GM12878 (cell line): Measurements from ENCODE around the gene POT1. TPM values are rescaled to one million over a fixed set of nuclear protein-coding genes. Genes with fewer than 3 reads are reported as not detected.

Experiments used
- ATAC-seq: fragments of 200-7000 bp; cut with Tn5 transposase; 3 replicates; pipeline ENCODE4 v1.9.1; 2020; ENCODE audit warnings: mild to moderate bottlenecking, moderate library complexity
- BruUV-seq: library from RNA; stranded (reverse); fragments of 400-500 nt; replicated peaks from 2 replicates; lab custom pipeline; 2021; lab: Mats Ljungman, UMichigan
- CTCF ChIA-PET: fragments of 300-600 bp; sonication (Branson Sonifier 250); formaldehyde crosslinking; extraction: SDS; loops from one replicate; lab custom pipeline; 2021; ENCODE audit warnings: inconsistent platforms; lab: Yijun Ruan, JAX
- POLR2A ChIA-PET: fragments of 350-600 bp; formaldehyde crosslinking; extraction: SDS; loops from one replicate; lab custom pipeline; 2021; ENCODE audit warnings: inconsistent platforms; lab: Charles Lee
- RAD21 ChIA-PET: fragments of 300-600 bp; sonication (Branson Sonifier 250); formaldehyde crosslinking; loops from one replicate; lab custom pipeline; 2023; ENCODE audit warnings: antibody characterized with exemption; ENCODE audit not compliant: unreplicated experiment; lab: Charles Lee
- SMC1A ChIA-PET: fragments of 300-600 bp; sonication (Branson Sonifier 250); formaldehyde crosslinking; loops from one replicate; lab custom pipeline; 2023; ENCODE audit not compliant: unreplicated experiment, uncharacterized antibody; lab: Charles Lee
- DNase-seq: peaks from one replicate; pipeline ENCODE4 v3.0.0-alpha.2; 2011; ENCODE audit warnings: low read depth, low spot score
- FAIRE-seq: peaks from 3 replicates; lab custom pipeline; 2011; peaks lifted over from hg19 to GRCh38; lab: Jason Lieb, UNC
- H2AFZ ChIP-seq: 2 replicates; pipeline ENCODE4 v1.6.0; 2011; ENCODE audit warnings: low read depth, low read length, control low read depth; ENCODE audit not compliant: control insufficient read depth
- H3K27ac ChIP-seq: 2 replicates; pipeline ENCODE4 v1.5.1; 2011; ENCODE audit warnings: control low read depth; ENCODE audit not compliant: control insufficient read depth, insufficient read depth
- H3K27me3 ChIP-seq, 2 experiments: replicated peaks in 1 of 2; 2 replicates each; pipeline versions ENCODE4 v1.6.0 to v1.6.1; 2011; ENCODE audit warnings: low read length in 1 of 2; ENCODE audit not compliant: control insufficient read depth in 2 of 2, insufficient read depth in 2 of 2
- H3K36me3 ChIP-seq, 2 experiments: 2 replicates each; pipeline ENCODE4 v1.5.1; 2011; ENCODE audit warnings: low read length in 1 of 2; ENCODE audit not compliant: control insufficient read depth in 2 of 2, insufficient read depth in 2 of 2
- H3K4me1 ChIP-seq: 2 replicates; pipeline ENCODE4 v1.6.1; 2011; ENCODE audit warnings: mild to moderate bottlenecking, low read length, moderate library complexity, mixed read lengths; ENCODE audit not compliant: control insufficient read depth, insufficient read depth
- H3K4me2 ChIP-seq: 2 replicates; pipeline ENCODE4 v1.6.0; 2011; ENCODE audit warnings: control low read depth; ENCODE audit not compliant: control insufficient read depth, insufficient read depth
- H3K4me3 ChIP-seq: fragments of 200-600 bp; sonication (generic); 2 replicates; pipeline ENCODE4 v1.5.1; 2016
- H3K79me2 ChIP-seq: 2 replicates; pipeline ENCODE4 v1.6.0; 2011; ENCODE audit warnings: low read length; ENCODE audit not compliant: control insufficient read depth, insufficient read depth
- H3K9ac ChIP-seq: 2 replicates; pipeline ENCODE4 v1.8.0; 2011; ENCODE audit warnings: low read length, control low read depth, mixed read lengths; ENCODE audit not compliant: control insufficient read depth, insufficient read depth
- H3K9me3 ChIP-seq: replicated peaks from 3 replicates; pipeline ENCODE4 v1.5.1; 2011; ENCODE audit warnings: mild to moderate bottlenecking, low read length; ENCODE audit not compliant: control insufficient read depth, insufficient read depth
- H4K20me1 ChIP-seq: 2 replicates; pipeline ENCODE4 v1.6.0; 2011; ENCODE audit not compliant: control insufficient read depth, insufficient read depth
- BRCA1 ChIP-seq: IDR thresholded peaks from 2 replicates; pipeline ENCODE4 v1.6.1; 2011; ENCODE audit warnings: low read depth, low read length, improper control_type of control experiment
- CEBPB ChIP-seq, 2 experiments: fragments of 150-350 bp in 1 of 2; IDR thresholded peaks; 2 replicates each; pipeline ENCODE4 v1.6.1; 2012 to 2014; ENCODE audit warnings: low read depth in 2 of 2, low read length in 2 of 2, borderline replicate concordance in 1 of 2, inconsistent platforms in 1 of 2
- IKZF1 ChIP-seq: fragments of 450-650 bp; conservative IDR thresholded peaks from 2 replicates; pipeline ENCODE4 v1.6.1; 2017; ENCODE audit warnings: antibody characterized with exemption, mild to moderate bottlenecking
- IKZF2 ChIP-seq, 2 experiments: fragments of 450-650 bp; IDR thresholded peaks; 2 replicates each; pipeline ENCODE4 v1.6.1; 2017; ENCODE audit warnings: mild to moderate bottlenecking in 2 of 2, moderate library complexity in 2 of 2
- JUND ChIP-seq: IDR thresholded peaks from 2 replicates; pipeline ENCODE4 v1.6.1; 2012; ENCODE audit warnings: low read depth, mild to moderate bottlenecking, low read length, improper control_type of control experiment, moderate library complexity
- NFXL1 ChIP-seq: fragments of 450-650 bp; IDR thresholded peaks from 2 replicates; pipeline ENCODE4 v1.6.1; 2017; ENCODE audit warnings: antibody characterized with exemption, mild to moderate bottlenecking, borderline replicate concordance
- SPI1 ChIP-seq: IDR thresholded peaks from 2 replicates; pipeline ENCODE4 v1.6.1; 2011; ENCODE audit warnings: low read depth, mild to moderate bottlenecking, low read length, moderate library complexity, borderline replicate concordance; ENCODE audit not compliant: insufficient read depth
- TCF3 ChIP-seq: IDR thresholded peaks from 2 replicates; pipeline ENCODE4 v1.6.1; 2012; ENCODE audit warnings: low read depth, mild to moderate bottlenecking, low read length, borderline replicate concordance; ENCODE audit not compliant: insufficient read depth
- ZNF384 ChIP-seq: IDR thresholded peaks from 2 replicates; pipeline ENCODE4 v1.6.1; 2012; ENCODE audit warnings: low read depth, mild to moderate bottlenecking, low read length, improper control_type of control experiment, borderline replicate concordance
- WGBS: methylation state at CpG from one replicate; pipeline ENCODE4 v1.1.6; 2016; ENCODE audit warnings: low lambda C conversion rate; ENCODE audit not compliant: insufficient replicate concordance, insufficient coverage; ENCODE audit errors: missing lambda C conversion rate; 5-methylcytosine and 5-hydroxymethylcytosine counted together
- in situ Hi-C: fragments of 300-500 bp; cut with MboI; formaldehyde crosslinking; loops from 9 replicates; pipeline ENCODE4 v1.14.3; 2018; ENCODE audit warnings: mixed read lengths
- intact Hi-C: fragments of 100-400 bp; cut with micrococcal nuclease; formaldehyde crosslinking; loops from one replicate; pipeline ENCODE4 v1.14.2; 2022; ENCODE audit not compliant: unreplicated experiment
- polyA plus RNA-seq, 11 experiments: library from polyadenylated mRNA; depleted of rRNA in 4 of 11; unstranded in 6 of 11; stranded (reverse) in 5 of 11; fragments of >200 nt; fragmentation: Nextera tagmentation in 4 of 11; fragmentation: Illumina TruSeq in 1 of 11; extraction: Ambion mirVana in 4 of 11; extraction: Trizol in 1 of 11; gene quantifications; 1 replicate in 1 of 11; 2 replicates in 10 of 11; pipeline versions ENCODE4 v1.2.1 to v1.2.3, GENCODE V29; 2011 to 2016; ENCODE audit warnings: inconsistent platforms in 2 of 11, missing spikeins in 2 of 11, low read depth in 1 of 11
- total RNA-seq, 4 experiments: library from RNA; depleted of rRNA in 3 of 4; stranded (reverse); fragments of >200 nt in 3 of 4; fragmentation: Illumina TruSeq in 1 of 4; extraction: Trizol in 1 of 4; gene quantifications; 2 replicates each; pipeline versions ENCODE4 v1.2.1 to v1.2.3, GENCODE V29; 2013 to 2021
- TF ChIP-seq, protein P1 (sequence below): fragments of 450-650 bp; IDR thresholded peaks from 2 replicates; pipeline ENCODE4 v1.6.1; 2017; ENCODE audit warnings: borderline replicate concordance
- TF ChIP-seq, protein P2 (sequence below): IDR thresholded peaks from 2 replicates; pipeline ENCODE4 v1.6.1; 2012; ENCODE audit warnings: low read depth, low read length, improper control_type of control experiment
- TF ChIP-seq, protein P3 (sequence below): IDR thresholded peaks from 2 replicates; pipeline ENCODE4 v1.6.1; 2011; ENCODE audit warnings: mild to moderate bottlenecking, low read depth, low read length, moderate library complexity; ENCODE audit not compliant: insufficient replicate concordance

POT1 gene
- total and polyA plus RNA-seq, 10 of the 15 experiments (the other 5 are each of a cell fraction or from before 2014, with no cell fraction given): 16.3 to 87.0 (median 33.9) TPM

GRCh38 chr7:124930173-124930623, 573 bp upstream of the POT1 start:
- no peak for DNase-seq
- no peaks in the 10 kb centered on the region for H3K27me3 ChIP-seq
- in situ Hi-C loops: no loop called here
- H3K4me2 ChIP-seq: peak overlapping the region; percentile 32
- POLR2A ChIA-PET: interaction anchor here (1.1 to 1.6 kb wide), 4 partner anchors 8 to 21 kb away, joined by 3 to 10 read pairs (median 4); no protein-coding TSS in a partner anchor
- H3K9ac ChIP-seq: no peak overlapping the region
- SMC1A ChIA-PET: interaction anchor here (0.7 to 4.9 kb wide), 4 partner anchors 12 to 51 kb away, joined by 3 to 56 read pairs (median 4); no protein-coding TSS in a partner anchor
- no peaks in the 10 kb centered on the region for H3K36me3 ChIP-seq
- H3K27ac ChIP-seq: peak overlapping the region; percentile 16
- no peaks in the 10 kb centered on the region for H3K9me3 ChIP-seq
- BruUV-seq: TSS peak; percentile 87
- CTCF ChIA-PET: interaction anchor here (0.6 to 2.8 kb wide), 4 partner anchors 10 to 44 kb away, joined by 3 to 13 read pairs (median 3); no protein-coding TSS in a partner anchor
- RAD21 ChIA-PET: interaction anchor here (0.8 to 1.7 kb wide), 5 partner anchors 10 to 74 kb away, joined by 3 to 7 read pairs (median 3); no protein-coding TSS in a partner anchor
- H4K20me1 ChIP-seq: no peaks in the 10 kb centered on the region
- no peak for TF ChIP-seq JUND
- no peak for TF ChIP-seq CEBPB (IDR thresholded peaks at IDR 0.05; ENCODE audit: borderline replicate concordance in 1 of 2, low read depth in 2 of 2, low read length in 2 of 2)
- TF ChIP-seq IKZF1: no peak
- TF ChIP-seq IKZF2 (IDR thresholded peaks at IDR 0.05): 0 out of 4 replicates have a peak, but pooled peaks of 1 of the 2 experiments have one; percentile 42
- H3K4me3 ChIP-seq: no peak overlapping the region; the same call in 1 of the 2 replicates
- H2AFZ ChIP-seq: peak overlapping the region; percentile 82
- 0% methylated on average over 1 of the region's 1 CpG for WGBS
- no peak for FAIRE-seq
- no peaks in the 10 kb centered on the region for H3K4me1 ChIP-seq
- intact Hi-C loops: no loop called here
- H3K79me2 ChIP-seq: peaks cover 20% of the 10 kb centered on the region
- no peak for ATAC-seq

DNA sequence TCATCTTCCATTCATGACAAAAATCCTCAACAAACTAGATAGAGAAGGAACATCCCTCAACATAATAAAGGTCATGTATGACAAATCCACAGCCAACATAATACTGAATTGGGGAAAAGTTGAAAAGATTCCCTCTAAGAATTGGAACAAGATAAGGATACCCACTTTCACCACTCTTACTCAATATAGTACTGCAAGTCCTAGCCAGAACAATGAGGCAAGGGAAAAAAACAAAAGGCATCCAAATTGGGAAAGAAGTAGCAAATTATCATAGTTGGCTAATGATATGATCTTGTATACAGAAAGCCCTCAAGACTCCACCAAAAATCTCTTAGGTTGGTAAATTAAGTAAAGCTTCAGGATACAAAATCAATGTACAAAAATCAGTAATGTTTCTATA, 4.7 kb downstream of the POT1 start:
- Histone ChIP-seq H3K27me3 (no peaks in the 10 kb centered on the region), H3K4me2 (no peak overlapping the region), H3K9me3 (no peaks in the 10 kb centered on the region; the same call in 2 of the 3 replicates), H3K27ac (no peak overlapping the region), H2AFZ (no peak overlapping the region), H3K9ac (no peak overlapping the region), H3K79me2 (peaks cover 66% of the 10 kb centered on the region), H3K4me3 (no peak overlapping the region; the same call in 1 of the 2 replicates), H4K20me1 (no peaks in the 10 kb centered on the region), H3K4me1 (no peaks in the 10 kb centered on the region; the same call in 1 of the 2 replicates), H3K36me3 (no peaks in the 10 kb centered on the region)
- SMC1A ChIA-PET: no interaction called here
- ATAC-seq (no peak), FAIRE-seq (no peak), DNase-seq (no peak)
- CTCF ChIA-PET: no interaction called here
- intact Hi-C loops (loop anchor here (10.0 kb wide), 1 partner anchor 1370 kb away; the partner anchor contains the start of gene NDUFA5), in situ Hi-C loops (no loop called here)
- RAD21 ChIA-PET: no interaction called here
- POLR2A ChIA-PET: no interaction called here
- no TSS peak for BruUV-seq
- TF ChIP-seq, protein P1, sequence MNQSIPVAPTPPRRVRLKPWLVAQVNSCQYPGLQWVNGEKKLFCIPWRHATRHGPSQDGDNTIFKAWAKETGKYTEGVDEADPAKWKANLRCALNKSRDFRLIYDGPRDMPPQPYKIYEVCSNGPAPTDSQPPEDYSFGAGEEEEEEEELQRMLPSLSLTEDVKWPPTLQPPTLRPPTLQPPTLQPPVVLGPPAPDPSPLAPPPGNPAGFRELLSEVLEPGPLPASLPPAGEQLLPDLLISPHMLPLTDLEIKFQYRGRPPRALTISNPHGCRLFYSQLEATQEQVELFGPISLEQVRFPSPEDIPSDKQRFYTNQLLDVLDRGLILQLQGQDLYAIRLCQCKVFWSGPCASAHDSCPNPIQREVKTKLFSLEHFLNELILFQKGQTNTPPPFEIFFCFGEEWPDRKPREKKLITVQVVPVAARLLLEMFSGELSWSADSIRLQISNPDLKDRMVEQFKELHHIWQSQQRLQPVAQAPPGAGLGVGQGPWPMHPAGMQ: no peak
- TF ChIP-seq, protein P2, sequence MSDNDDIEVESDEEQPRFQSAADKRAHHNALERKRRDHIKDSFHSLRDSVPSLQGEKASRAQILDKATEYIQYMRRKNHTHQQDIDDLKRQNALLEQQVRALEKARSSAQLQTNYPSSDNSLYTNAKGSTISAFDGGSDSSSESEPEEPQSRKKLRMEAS: no peak
- TF ChIP-seq SPI1 (no peak), NFXL1 (no peak), BRCA1 (no peak), ZNF384 (no peak), TCF3 (no peak)
- TF ChIP-seq, protein P3, sequence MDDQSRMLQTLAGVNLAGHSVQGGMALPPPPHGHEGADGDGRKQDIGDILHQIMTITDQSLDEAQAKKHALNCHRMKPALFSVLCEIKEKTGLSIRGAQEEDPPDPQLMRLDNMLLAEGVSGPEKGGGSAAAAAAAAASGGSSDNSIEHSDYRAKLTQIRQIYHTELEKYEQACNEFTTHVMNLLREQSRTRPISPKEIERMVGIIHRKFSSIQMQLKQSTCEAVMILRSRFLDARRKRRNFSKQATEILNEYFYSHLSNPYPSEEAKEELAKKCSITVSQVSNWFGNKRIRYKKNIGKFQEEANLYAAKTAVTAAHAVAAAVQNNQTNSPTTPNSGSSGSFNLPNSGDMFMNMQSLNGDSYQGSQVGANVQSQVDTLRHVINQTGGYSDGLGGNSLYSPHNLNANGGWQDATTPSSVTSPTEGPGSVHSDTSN: no peak
